ENCODE measurements around the gene LRRC8E. TPM values are rescaled to one million over a fixed set of nuclear protein-coding genes. Genes with fewer than 3 reads are reported as not detected.

LRRC8E gene
- total and polyA plus RNA-seq, 10 of the 15 experiments (the other 5 are each of a cell fraction or from before 2014, with no cell fraction given), result 0.04 to 0.32 (median 0.25) TPM; not detected in 7

- WGBS (ENCODE audit: insufficient coverage, insufficient replicate concordance, low lambda C conversion rate, missing lambda C conversion rate), result 16% methylated on average over 10 of the region's 10 CpGs
- intact Hi-C loops (cut with micrococcal nuclease; ENCODE audit: unreplicated experiment), result no loop called here
- Histone ChIP-seq H3K79me2 (ENCODE audit: control insufficient read depth, insufficient read depth, low read length) (no peaks in the 10 kb centered on the region), H3K4me1 (ENCODE audit: control insufficient read depth, insufficient read depth, low read length) (peaks cover 11% of the 10 kb centered on the region; the same call in 1 of the 2 replicates), H3K9ac (ENCODE audit: control insufficient read depth, insufficient read depth, low read length) (no peak overlapping the region), H3K4me2 (ENCODE audit: control insufficient read depth, insufficient read depth) (no peak overlapping the region), H3K9me3 (replicated peaks; ENCODE audit: control insufficient read depth, insufficient read depth, low read length) (no peaks in the 10 kb centered on the region; the same call in 1 of the 3 replicates), H4K20me1 (ENCODE audit: control insufficient read depth, insufficient read depth) (no peaks in the 10 kb centered on the region), H3K27me3 (replicated peaks in 1 of 2; ENCODE audit: control insufficient read depth in 2 of 2, insufficient read depth in 2 of 2, low read length in 1 of 2) (peaks cover 2 to 15% of the 10 kb centered on the region in 2 experiments; a peak in 3 of 4 replicates), H3K36me3 (ENCODE audit: control insufficient read depth in 2 of 2, insufficient read depth in 2 of 2, low read length in 1 of 2) (no peaks in the 10 kb centered on the region), H3K4me3 (no peak overlapping the region), H2AFZ (ENCODE audit: control insufficient read depth, low read depth, low read length) (no peak overlapping the region), H3K27ac (ENCODE audit: control insufficient read depth, insufficient read depth) (no peak overlapping the region)
- SMC1A ChIA-PET (ENCODE audit: uncharacterized antibody, unreplicated experiment), result no interaction called here
- DNase-seq (ENCODE audit: low read depth, low spot score), result no peak
- POLR2A ChIA-PET, result no interaction called here
- CTCF ChIA-PET, result no interaction called here
- no TSS peak for BruUV-seq (replicated peaks)
- in situ Hi-C loops (cut with MboI), result no loop called here
- TF ChIP-seq CEBPB (IDR thresholded peaks at IDR 0.05; ENCODE audit: borderline replicate concordance in 1 of 2, low read depth in 2 of 2, low read length in 2 of 2) (no peak), CTCF (IDR thresholded peaks at IDR 0.05 in 2 of 3, conservative IDR thresholded peaks at IDR 0.05 in 1 of 3; ENCODE audit: control insufficient read depth in 2 of 3, extremely low read depth in 1 of 3, insufficient read depth in 1 of 3, low read depth in 3 of 3, low read length in 3 of 3) (no peak), SREBF1 (IDR thresholded peaks at IDR 0.05; ENCODE audit: low read length) (no peak), ETV6 (conservative IDR thresholded peaks at IDR 0.05 in 1 of 2, IDR thresholded peaks at IDR 0.05 in 1 of 2; ENCODE audit: borderline replicate concordance in 1 of 2, low read depth in 1 of 2) (no peak)
- RAD21 ChIA-PET (ENCODE audit: unreplicated experiment), result no interaction called here
- no peak for ATAC-seq
- FAIRE-seq, result no peak
Observed at GRCh38 chr19:7865262-7865911, 22.9 kb upstream of the LRRC8E start.
